SK-N-SH (cell line): ENCODE data around the gene STX18.

Source experiments
- GABPA ChIP-seq: IDR thresholded peaks from 2 replicates; pipeline ENCODE4 v1.4.0; 2012; ENCODE audit warnings: low read depth, mild to moderate bottlenecking
- TF ChIP-seq, protein P1 (sequence below): fragments of 200-600 bp; sonication (generic); IDR thresholded peaks from 2 replicates; pipeline ENCODE4 v1.6.1; 2017; ENCODE audit warnings: antibody characterized with exemption, mild to moderate bottlenecking, moderate library complexity

DNA sequence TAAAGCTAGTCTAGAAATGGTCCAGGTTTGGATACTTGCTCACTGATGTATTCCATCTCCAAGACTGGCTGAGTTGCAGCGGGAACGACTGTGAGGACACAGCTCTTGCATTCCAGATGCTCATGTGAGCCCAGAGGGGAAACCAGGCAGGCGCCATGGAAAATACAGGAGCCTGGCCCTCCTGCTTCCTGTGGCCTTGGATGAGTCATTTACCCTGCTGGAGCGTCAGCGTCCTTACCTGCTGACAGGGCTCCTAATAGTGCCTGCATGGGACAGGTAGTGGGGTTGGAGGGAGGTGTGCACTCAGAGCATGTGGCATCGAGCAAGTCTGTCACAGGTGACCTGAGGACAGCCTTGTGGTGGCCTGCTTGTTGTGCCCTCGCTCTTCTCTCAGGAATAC is 85.5 kb downstream of the STX18 start:
- TF ChIP-seq, protein P1, sequence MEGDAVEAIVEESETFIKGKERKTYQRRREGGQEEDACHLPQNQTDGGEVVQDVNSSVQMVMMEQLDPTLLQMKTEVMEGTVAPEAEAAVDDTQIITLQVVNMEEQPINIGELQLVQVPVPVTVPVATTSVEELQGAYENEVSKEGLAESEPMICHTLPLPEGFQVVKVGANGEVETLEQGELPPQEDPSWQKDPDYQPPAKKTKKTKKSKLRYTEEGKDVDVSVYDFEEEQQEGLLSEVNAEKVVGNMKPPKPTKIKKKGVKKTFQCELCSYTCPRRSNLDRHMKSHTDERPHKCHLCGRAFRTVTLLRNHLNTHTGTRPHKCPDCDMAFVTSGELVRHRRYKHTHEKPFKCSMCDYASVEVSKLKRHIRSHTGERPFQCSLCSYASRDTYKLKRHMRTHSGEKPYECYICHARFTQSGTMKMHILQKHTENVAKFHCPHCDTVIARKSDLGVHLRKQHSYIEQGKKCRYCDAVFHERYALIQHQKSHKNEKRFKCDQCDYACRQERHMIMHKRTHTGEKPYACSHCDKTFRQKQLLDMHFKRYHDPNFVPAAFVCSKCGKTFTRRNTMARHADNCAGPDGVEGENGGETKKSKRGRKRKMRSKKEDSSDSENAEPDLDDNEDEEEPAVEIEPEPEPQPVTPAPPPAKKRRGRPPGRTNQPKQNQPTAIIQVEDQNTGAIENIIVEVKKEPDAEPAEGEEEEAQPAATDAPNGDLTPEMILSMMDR = no peak
- no peak for TF ChIP-seq GABPA
